ENCODE results near the gene AP2S1.
"Not testable (repeated sequence)": the region's sequence is repeated elsewhere in the genome, so short reads cannot be mapped to it uniquely, and the experiment has no call there.

The AP2S1 gene

GRCh38 chr19:46840498-46840942, 10.1 kb downstream of the AP2S1 start:
- peak; percentile 38 for DNase-seq

- no peak for DNase-seq
Observed at GRCh38 chr19:46839752-46840497, 10.7 kb downstream of the AP2S1 start.

DNA sequence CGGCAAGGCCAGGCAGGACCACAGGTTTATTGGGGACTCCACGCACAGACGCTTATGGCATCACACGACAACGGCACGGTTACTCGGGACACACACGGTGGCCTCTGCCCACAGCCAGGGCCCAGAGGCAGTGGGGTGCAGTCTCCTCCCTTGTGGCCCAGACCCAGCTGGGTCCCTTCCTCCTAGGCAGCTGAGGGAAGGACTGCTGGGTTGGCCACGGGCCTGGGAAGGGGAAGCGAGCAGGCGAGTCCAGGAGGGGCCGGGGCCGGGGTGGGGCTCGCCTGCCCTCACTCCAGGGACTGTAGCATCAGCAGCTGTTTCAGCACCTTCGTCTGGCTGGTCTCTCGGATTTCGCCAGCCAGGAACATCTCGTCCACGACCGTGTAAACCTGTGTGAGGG, 12.5 kb downstream of the AP2S1 start:
- DNase-seq = no peak

- no peak for DNase-seq
Observed at GRCh38 chr19:46834984-46835383, 15.7 kb downstream of the AP2S1 start.

DNA sequence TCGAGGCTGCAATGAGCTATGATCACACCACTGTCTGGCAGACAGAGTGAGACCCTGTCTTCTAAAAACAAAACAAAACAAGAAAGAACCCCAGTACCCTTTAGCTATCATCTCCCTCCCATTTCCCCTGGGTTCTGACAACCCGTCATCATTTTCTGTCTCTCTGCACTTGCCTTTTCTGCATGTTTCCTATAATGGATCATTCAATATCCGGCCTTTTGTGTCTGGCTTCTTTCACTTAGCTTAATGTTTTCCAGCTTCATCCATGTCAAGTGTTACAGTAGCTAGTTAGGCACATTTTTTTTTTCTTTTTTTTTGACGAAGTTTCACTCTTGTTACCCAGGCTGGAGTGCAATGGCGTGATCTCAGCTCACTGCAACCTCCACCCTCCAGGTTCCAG, 16.5 kb downstream of the AP2S1 start:
- DNase-seq = no peak

DNA sequence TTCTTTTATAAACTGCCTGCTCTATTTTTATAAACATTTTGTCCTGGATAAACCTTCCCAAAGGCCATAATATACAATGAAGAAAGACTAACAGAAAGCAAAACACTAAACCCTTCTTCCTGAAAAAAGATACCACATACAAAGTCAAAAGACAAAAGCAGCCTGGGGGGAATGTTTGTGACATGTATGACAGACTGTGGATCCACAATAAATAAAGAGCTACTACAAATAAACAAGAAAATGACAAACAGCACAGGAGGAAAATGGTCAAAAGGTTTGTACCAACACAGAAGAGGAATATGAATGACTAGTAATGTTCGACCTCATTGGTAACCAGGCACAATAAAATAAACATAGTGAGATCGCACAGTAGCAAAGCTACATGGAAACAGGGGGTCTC, 19.8 kb downstream of the AP2S1 start:
- no peak for DNase-seq

DNA sequence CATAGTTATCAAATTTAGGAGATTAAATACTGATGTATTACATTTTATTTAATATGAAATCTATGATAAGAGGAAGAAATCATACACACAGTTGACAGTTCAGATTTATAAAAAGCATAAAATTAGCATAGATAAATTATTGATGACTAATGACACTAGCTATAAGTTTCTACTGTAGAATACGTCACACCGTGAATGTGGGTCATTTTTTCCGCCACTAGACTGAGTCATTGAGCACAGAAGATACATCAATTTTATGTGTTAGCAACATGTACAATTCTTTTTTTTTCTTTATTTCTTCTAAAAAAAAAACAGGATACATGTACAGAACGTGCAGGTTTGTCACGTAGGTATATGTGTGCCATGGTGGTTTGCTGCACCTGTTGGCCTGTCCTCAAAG, 22.2 kb downstream of the AP2S1 start:
- peak; percentile 72 for DNase-seq

GRCh38 chr19:46825731-46826055, 25.0 kb downstream of the AP2S1 start:
- no peak for DNase-seq

GRCh38 chr19:46824890-46825730, 25.5 kb downstream of the AP2S1 start:
- DNase-seq = no peak

DNA sequence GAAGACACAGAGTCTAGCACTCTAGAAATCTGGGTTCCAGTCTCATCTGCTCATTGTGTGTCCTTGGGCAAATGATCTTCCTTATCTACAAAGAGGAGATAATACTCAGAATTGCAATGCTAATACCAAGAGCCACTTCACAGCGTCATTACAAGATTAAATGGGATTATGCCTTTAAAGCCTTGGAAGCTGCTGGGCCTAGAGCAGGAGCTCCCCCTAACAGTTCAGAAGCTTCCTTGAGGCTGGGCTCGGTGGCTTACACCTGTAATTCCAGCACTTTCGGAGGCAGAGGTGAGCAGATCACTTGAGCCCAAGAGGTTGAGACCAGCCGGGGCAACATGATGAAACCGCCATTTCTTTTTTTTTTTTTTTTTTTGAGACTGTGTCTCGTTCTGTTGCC, 27.6 kb downstream of the AP2S1 start:
- DNase-seq = no peak

GRCh38 chr19:46822410-46822787, 28.2 kb downstream of the AP2S1 start:
- DNase-seq = not testable (repeated sequence)

GRCh38 chr19:46821512-46822409, 28.9 kb downstream of the AP2S1 start:
- DNase-seq = peak; percentile 56

GRCh38 chr19:46818812-46819211, 31.8 kb downstream of the AP2S1 start:
- peak; percentile 53 for DNase-seq

DNA sequence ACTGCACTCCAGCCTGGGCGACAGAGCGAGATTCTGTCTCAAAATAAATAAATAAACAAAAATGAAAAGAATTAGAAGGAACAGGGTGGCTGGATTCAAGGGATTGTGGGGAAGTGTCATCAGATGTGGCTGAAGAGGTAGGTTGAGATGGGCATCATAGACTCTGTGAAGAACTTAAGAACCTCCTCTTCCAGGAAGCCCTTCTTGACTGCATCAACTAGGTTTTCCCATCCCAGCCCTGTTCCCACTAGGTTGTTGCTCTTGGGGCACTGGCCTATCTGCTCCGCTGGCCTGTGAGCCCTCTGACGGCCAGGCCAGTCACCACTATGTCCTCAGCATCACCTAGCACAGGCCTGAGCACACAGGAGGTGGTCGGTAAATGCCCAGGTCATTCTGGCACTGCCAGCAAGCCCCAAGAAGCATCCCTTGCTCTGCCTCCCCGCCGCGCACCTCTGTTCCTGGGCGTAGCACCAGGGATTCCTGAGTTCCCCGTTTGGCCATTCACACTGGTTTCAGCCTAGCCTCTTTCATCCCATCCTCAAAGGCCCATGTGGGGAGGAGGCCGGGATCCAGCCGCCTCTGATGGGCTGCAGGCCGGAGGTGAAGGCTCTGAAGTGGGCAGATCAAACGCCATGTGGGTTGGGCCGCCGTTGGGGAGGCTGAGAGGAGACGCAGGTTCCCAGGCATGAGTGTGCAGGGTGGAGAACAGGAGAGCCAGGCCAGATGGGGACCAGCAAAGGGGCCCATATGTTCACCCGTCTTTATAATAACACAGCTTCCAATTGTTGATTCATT, 34.6 kb downstream of the AP2S1 start:
- no peak for DNase-seq

- no peak for DNase-seq
Observed at GRCh38 chr19:46813839-46814358, 36.7 kb downstream of the AP2S1 start.

GRCh38 chr19:46812977-46813838, 37.4 kb downstream of the AP2S1 start:
- no peak for DNase-seq

DNA sequence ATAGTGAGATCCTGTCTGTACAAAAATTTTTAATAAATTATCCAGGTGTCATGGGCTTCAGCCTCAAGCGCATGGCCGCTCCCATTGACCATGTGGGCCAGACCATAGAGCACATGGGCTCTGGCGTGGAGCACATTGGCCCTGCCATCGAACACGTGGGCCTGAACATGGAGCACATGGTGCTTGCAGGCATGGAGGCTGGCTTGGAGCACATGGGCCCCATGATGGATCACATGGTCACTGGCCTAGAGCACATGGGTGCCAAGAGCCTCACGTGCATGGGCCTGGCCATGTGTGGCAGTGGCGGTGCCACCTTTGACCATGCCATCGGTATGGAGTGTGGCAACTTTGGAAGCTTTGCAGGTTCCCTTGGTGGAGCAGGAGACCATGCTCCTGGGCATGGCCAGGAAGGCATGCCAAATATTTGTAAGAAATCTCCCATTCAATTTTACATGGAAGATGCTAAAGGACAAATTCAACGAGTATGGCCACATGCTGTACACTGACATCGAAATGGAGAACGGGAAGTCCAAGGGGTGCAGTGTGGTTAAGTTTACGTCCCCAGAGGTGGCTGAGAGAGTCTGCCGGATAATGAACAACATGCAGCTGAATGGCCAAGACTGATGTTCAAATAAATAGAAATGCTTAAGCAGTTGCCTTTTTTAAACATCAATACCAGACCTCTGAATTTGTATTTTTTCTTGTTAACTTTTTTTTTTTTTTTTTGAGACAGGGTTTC, 40.9 kb downstream of the AP2S1 start:
- DNase-seq = no peak

GRCh38 chr19:46806656-46807055, 44.0 kb downstream of the AP2S1 start:
- no peak for DNase-seq

DNA sequence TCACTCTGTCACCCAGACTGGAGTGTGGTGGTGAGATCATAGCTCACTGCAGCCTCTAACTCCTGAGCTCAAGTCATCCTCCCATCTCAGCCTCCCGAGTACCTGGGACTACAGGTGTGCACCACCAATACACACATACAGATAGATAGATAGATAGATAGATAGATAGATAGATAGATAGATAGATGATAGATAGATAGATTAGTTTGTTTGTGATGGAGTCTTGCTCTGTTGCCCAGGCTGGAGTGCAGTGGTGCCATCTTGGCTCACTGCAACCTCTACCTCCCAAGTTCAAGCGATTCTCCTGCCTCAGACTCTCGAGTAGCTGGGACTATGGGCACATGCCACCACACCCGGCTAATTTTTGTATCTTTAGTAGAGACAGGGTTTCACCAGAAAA, 46.2 kb downstream of the AP2S1 start:
- not testable (repeated sequence) for DNase-seq

- DNase-seq = no peak
Observed at GRCh38 chr19:46803555-46803954, 47.1 kb downstream of the AP2S1 start.

Measured in stimulated activated CD4-positive, alpha-beta T cell treated with anti-CD3 and anti-CD28 coated beads, Interleukin-1b, Interleukin-23, amount 100 ng/mL, for 48 hours (primary cell).